CD4-positive, alpha-beta T cell (primary cell): Measurements from ENCODE around the gene CTSV. TPM values are rescaled to one million over a fixed set of nuclear protein-coding genes. Genes with fewer than 3 reads are reported as not detected.
"Not testable (repeated sequence)": the region's sequence is repeated elsewhere in the genome, so short reads cannot be mapped to it uniquely, and the experiment has no call there.

Source experiments
- ATAC-seq: fragments of 200-7000 bp; cut with Tn5 transposase; one replicate; pipeline ENCODE4 v1.10.0; 2022; ENCODE audit warnings: mild to moderate bottlenecking; ENCODE audit not compliant: poor library complexity
- CTCF ChIA-PET: fragments of 350-600 bp; sonication (Branson Sonifier 250); formaldehyde crosslinking; loops from one replicate; lab custom pipeline; 2021; ENCODE audit warnings: antibody characterized with exemption, inconsistent platforms; lab: Charles Lee
- POLR2A ChIA-PET: fragments of 350-600 bp; sonication (Branson Sonifier 250); formaldehyde crosslinking; loops from one replicate; lab custom pipeline; 2021; ENCODE audit warnings: antibody characterized with exemption, inconsistent platforms; lab: Charles Lee
- DNase-seq, 14 experiments: peaks; one replicate each; pipeline ENCODE4 v3.0.0-alpha.2; 2013 to 2020; ENCODE audit warnings: mixed read lengths in 2 of 14
- H3K27ac ChIP-seq, 2 donors: one replicate each; pipeline versions ENCODE4 v1.5.1 to v1.7.0; 2013; ENCODE audit warnings: low read length in 2 of 2, low read depth in 1 of 2, mild to moderate bottlenecking in 1 of 2
- H3K27me3 ChIP-seq, 2 experiments: 1 replicate in 1 of 2; 2 replicates in 1 of 2; pipeline versions ENCODE4 v1.6.1 to v1.7.0; 2013; ENCODE audit warnings: low read length in 2 of 2, control low read depth in 1 of 2, mild to moderate bottlenecking in 1 of 2, moderate library complexity in 1 of 2; ENCODE audit not compliant: insufficient read depth in 2 of 2, control insufficient read depth in 1 of 2
- H3K36me3 ChIP-seq: one replicate; pipeline ENCODE4 v1.6.1; 2013; ENCODE audit warnings: low read length, control low read depth; ENCODE audit not compliant: insufficient read depth
- H3K4me1 ChIP-seq: one replicate; pipeline ENCODE4 v1.6.1; 2013; ENCODE audit warnings: low read length, control low read depth; ENCODE audit not compliant: insufficient read depth
- H3K4me3 ChIP-seq: one replicate; pipeline ENCODE4 v1.5.1; 2013; ENCODE audit warnings: mild to moderate bottlenecking, low read length, moderate library complexity
- H3K9me3 ChIP-seq, 2 experiments: 1 replicate in 1 of 2; 2 replicates in 1 of 2; pipeline versions ENCODE4 v1.6.1 to v1.7.0; 2013; ENCODE audit warnings: low read length in 2 of 2, mild to moderate bottlenecking in 2 of 2, control low read depth in 1 of 2, moderate library complexity in 1 of 2; ENCODE audit not compliant: control insufficient read depth in 1 of 2, insufficient read depth in 1 of 2
- H3K27ac Mint-ChIP-seq: one replicate; pipeline ENCODE4 v1.8.0; 2020; ENCODE audit warnings: mixed read lengths
- H3K27me3 Mint-ChIP-seq: one replicate; pipeline ENCODE4 v1.8.0; 2021; ENCODE audit warnings: mixed read lengths
- H3K36me3 Mint-ChIP-seq: one replicate; pipeline ENCODE4 v1.8.0; 2021; ENCODE audit warnings: low read depth, mixed read lengths
- H3K4me1 Mint-ChIP-seq: one replicate; pipeline ENCODE4 v1.8.0; 2021; ENCODE audit warnings: low read depth, mixed read lengths
- H3K4me3 Mint-ChIP-seq: one replicate; pipeline ENCODE4 v1.8.0; 2020; ENCODE audit warnings: mild to moderate bottlenecking, mixed read lengths
- H3K9me3 Mint-ChIP-seq: one replicate; pipeline ENCODE4 v1.8.0; 2020; ENCODE audit warnings: mixed read lengths
- intact Hi-C, 2 experiments: fragments of 100-400 bp; cut with DNase I in 1 of 2; cut with micrococcal nuclease in 1 of 2; formaldehyde crosslinking; loops; one replicate each; pipeline versions ENCODE4 v1.15.1 to v1.9.0; 2023 to 2025; cut with DNase I, micrococcal nuclease
- total RNA-seq, 174 experiments: library from RNA in 2 of 174; stranded (reverse) in 2 of 174; gene quantifications; one replicate each; pipeline ENCODE4 v1.2.3 and lab custom pipeline; 2021 to 2026

CTSV gene
- total RNA-seq, 2 experiments from 2014 or later = 0.11 TPM; not detected in 1

- H3K4me3 Mint-ChIP-seq, H3K27ac ChIP-seq, H3K36me3 ChIP-seq, H3K27ac Mint-ChIP-seq, H3K36me3 Mint-ChIP-seq, CTCF ChIA-PET, H3K27me3 Mint-ChIP-seq, intact Hi-C loops, H3K27me3 ChIP-seq, ATAC-seq, POLR2A ChIA-PET, H3K4me3 ChIP-seq, H3K9me3 Mint-ChIP-seq, H3K9me3 ChIP-seq, H3K4me1 ChIP-seq, DNase-seq: not testable (repeated sequence)
- H3K4me1 Mint-ChIP-seq = peaks cover 28% of the 10 kb centered on the region
Observed at GRCh38 chr9:96989747-96990318, 49.1 kb downstream of the CTSV start.

GRCh38 chr9:96984887-96985286, 54.1 kb downstream of the CTSV start:
- H3K27ac Mint-ChIP-seq, H3K9me3 Mint-ChIP-seq, intact Hi-C loops, H3K36me3 ChIP-seq, H3K27me3 Mint-ChIP-seq, H3K36me3 Mint-ChIP-seq, H3K27ac ChIP-seq, POLR2A ChIA-PET, H3K27me3 ChIP-seq, H3K4me3 ChIP-seq, DNase-seq, H3K4me3 Mint-ChIP-seq, CTCF ChIA-PET, ATAC-seq, H3K9me3 ChIP-seq, H3K4me1 ChIP-seq: not testable (repeated sequence)
- peaks cover 20% of the 10 kb centered on the region for H3K4me1 Mint-ChIP-seq

GRCh38 chr9:96984139-96984538, 54.8 kb downstream of the CTSV start:
- intact Hi-C loops = not testable (repeated sequence)

GRCh38 chr9:96983496-96984122, 55.3 kb downstream of the CTSV start:
- H3K27ac Mint-ChIP-seq, H3K27me3 Mint-ChIP-seq, H3K9me3 ChIP-seq, POLR2A ChIA-PET, H3K4me1 ChIP-seq, ATAC-seq, intact Hi-C loops, H3K27me3 ChIP-seq, H3K27ac ChIP-seq, H3K36me3 Mint-ChIP-seq, H3K36me3 ChIP-seq, CTCF ChIA-PET, DNase-seq, H3K4me3 ChIP-seq, H3K9me3 Mint-ChIP-seq, H3K4me3 Mint-ChIP-seq: not testable (repeated sequence)
- H3K4me1 Mint-ChIP-seq = peaks cover 22% of the 10 kb centered on the region

More at GRCh38 chr9:96984139-96984538, 54.8 kb downstream of the CTSV start:
- H3K27me3 Mint-ChIP-seq, H3K4me3 Mint-ChIP-seq, H3K4me1 ChIP-seq, H3K27ac ChIP-seq, H3K36me3 Mint-ChIP-seq, DNase-seq, H3K27ac Mint-ChIP-seq, CTCF ChIA-PET, H3K9me3 Mint-ChIP-seq, H3K27me3 ChIP-seq, H3K9me3 ChIP-seq, POLR2A ChIA-PET, H3K36me3 ChIP-seq, ATAC-seq, H3K4me3 ChIP-seq: not testable (repeated sequence)
- peaks cover 22% of the 10 kb centered on the region for H3K4me1 Mint-ChIP-seq

Other genes with a start within 250 kb of the CTSV start
- 1 to 10 TPM; 4.3 to 4.9 TPM for gene ZNF782, start 184.6 kb downstream of the CTSV start, total RNA-seq
- gene NUTM2G, start 110.3 kb downstream of the CTSV start, total RNA-seq = not detected